Calu3 (cell line): ENCODE data around the gene RHO. TPM values are rescaled to one million over a fixed set of nuclear protein-coding genes. Genes with fewer than 3 reads are reported as not detected.

Experiments
- BruUV-seq: library from RNA; stranded (reverse); fragments of 400-500 nt; replicated peaks from 2 replicates; lab custom pipeline; 2021; lab: Mats Ljungman, UMichigan
- CTCF ChIA-PET: fragments of 300-600 bp; sonication (Branson Sonifier 250); formaldehyde crosslinking; loops from one replicate; lab custom pipeline; 2022; ENCODE audit warnings: antibody characterized with exemption; lab: Charles Lee
- DNase-seq: peaks from one replicate; pipeline ENCODE4 v3.0.0; 2022
- H3K27ac Mint-ChIP-seq: one replicate; pipeline ENCODE4 v1.8.0; 2022; ENCODE audit warnings: mixed read lengths; ENCODE audit not compliant: unreplicated experiment
- H3K27me3 Mint-ChIP-seq: one replicate; pipeline ENCODE4 v1.8.0; 2022; ENCODE audit warnings: mixed read lengths; ENCODE audit not compliant: unreplicated experiment
- H3K36me3 Mint-ChIP-seq: one replicate; pipeline ENCODE4 v1.8.0; 2022; ENCODE audit warnings: mild to moderate bottlenecking, moderate library complexity, mixed read lengths; ENCODE audit not compliant: insufficient read depth, unreplicated experiment
- H3K4me1 Mint-ChIP-seq: one replicate; pipeline ENCODE4 v1.8.0; 2022; ENCODE audit warnings: mild to moderate bottlenecking, low read depth, mixed read lengths; ENCODE audit not compliant: unreplicated experiment
- H3K4me3 Mint-ChIP-seq: one replicate; pipeline ENCODE4 v1.8.0; 2022; ENCODE audit warnings: mild to moderate bottlenecking, low read depth, moderate library complexity, mixed read lengths; ENCODE audit not compliant: unreplicated experiment
- H3K9me3 Mint-ChIP-seq: one replicate; pipeline ENCODE4 v1.8.0; 2022; ENCODE audit warnings: low read depth, mixed read lengths; ENCODE audit not compliant: unreplicated experiment
- intact Hi-C: fragments of 100-400 bp; cut with micrococcal nuclease; formaldehyde crosslinking; loops from one replicate; pipeline ENCODE4 v1.10.0; 2022; ENCODE audit not compliant: unreplicated experiment
- total RNA-seq: library from RNA; stranded (reverse); gene quantifications from 2 replicates; pipeline ENCODE4 v1.2.3, GENCODE V29; 2022
- TF ChIP-seq, protein P1 (sequence below): fragments of 200-600 bp; IDR thresholded peaks from one replicate; pipeline ENCODE4 v1.8.0; 2022; ENCODE audit warnings: antibody characterized with exemption; ENCODE audit not compliant: unreplicated experiment

Gene RHO
- total RNA-seq, 1 experiment from 2014 or later = not detected

DNA sequence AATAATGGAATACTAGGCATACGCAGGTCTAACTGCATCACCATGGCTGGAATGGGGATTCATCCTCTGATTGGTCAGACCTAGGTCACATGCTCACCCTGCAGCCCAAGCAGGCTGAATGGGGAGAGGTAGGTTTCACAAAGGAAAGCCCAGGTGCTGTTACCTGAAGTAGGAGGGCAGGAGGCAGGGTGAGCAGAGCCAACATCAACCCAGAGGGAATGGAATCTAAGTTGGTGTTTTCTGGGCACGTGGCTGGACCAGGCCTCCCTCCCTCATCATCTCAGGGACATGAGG lies 7.9 kb downstream of the RHO start:
- H3K36me3 Mint-ChIP-seq = no peaks in the 10 kb centered on the region
- peaks cover 31% of the 10 kb centered on the region for H3K27me3 Mint-ChIP-seq
- H3K4me1 Mint-ChIP-seq = no peaks in the 10 kb centered on the region
- no peaks in the 10 kb centered on the region for H3K9me3 Mint-ChIP-seq
- H3K4me3 Mint-ChIP-seq = no peak overlapping the region
- CTCF ChIA-PET = interaction anchor here (1.0 kb wide), 1 partner anchor 153 kb away, joined by 3 read pairs; no protein-coding TSS in a partner anchor
- DNase-seq = no peak
- intact Hi-C loops = no loop called here
- no TSS peak for BruUV-seq
- H3K27ac Mint-ChIP-seq = no peak overlapping the region
- TF ChIP-seq, protein P1, sequence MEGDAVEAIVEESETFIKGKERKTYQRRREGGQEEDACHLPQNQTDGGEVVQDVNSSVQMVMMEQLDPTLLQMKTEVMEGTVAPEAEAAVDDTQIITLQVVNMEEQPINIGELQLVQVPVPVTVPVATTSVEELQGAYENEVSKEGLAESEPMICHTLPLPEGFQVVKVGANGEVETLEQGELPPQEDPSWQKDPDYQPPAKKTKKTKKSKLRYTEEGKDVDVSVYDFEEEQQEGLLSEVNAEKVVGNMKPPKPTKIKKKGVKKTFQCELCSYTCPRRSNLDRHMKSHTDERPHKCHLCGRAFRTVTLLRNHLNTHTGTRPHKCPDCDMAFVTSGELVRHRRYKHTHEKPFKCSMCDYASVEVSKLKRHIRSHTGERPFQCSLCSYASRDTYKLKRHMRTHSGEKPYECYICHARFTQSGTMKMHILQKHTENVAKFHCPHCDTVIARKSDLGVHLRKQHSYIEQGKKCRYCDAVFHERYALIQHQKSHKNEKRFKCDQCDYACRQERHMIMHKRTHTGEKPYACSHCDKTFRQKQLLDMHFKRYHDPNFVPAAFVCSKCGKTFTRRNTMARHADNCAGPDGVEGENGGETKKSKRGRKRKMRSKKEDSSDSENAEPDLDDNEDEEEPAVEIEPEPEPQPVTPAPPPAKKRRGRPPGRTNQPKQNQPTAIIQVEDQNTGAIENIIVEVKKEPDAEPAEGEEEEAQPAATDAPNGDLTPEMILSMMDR = no peak

DNA sequence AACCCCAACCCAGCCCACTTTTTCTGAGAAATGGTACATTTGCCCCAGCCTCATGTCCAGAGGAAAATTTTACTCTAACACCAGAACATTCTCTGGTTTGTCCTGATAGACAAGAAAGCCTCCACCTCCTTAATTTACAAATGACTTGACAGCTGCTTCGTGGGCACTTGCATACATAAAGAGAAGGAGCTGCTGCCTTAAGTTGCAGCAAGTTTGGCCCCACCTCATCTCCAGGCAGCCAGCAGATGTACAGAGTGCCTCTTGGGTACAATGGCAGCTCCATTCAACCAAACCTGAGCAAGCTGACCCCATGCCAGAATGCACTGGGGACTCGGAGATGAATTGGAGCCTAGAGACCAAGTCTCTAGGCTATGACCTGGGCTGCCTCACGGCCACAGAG lies 8.4 kb downstream of the RHO start:
- H3K27ac Mint-ChIP-seq = no peak overlapping the region
- no TSS peak for BruUV-seq
- H3K9me3 Mint-ChIP-seq = no peaks in the 10 kb centered on the region
- DNase-seq = no peak
- H3K4me3 Mint-ChIP-seq = no peak overlapping the region
- TF ChIP-seq, protein P1 = no peak
- intact Hi-C loops = no loop called here
- H3K4me1 Mint-ChIP-seq = no peaks in the 10 kb centered on the region
- CTCF ChIA-PET = interaction anchor here (0.7 kb wide), 1 partner anchor 1003 kb away, joined by 3 read pairs; no protein-coding TSS in a partner anchor
- H3K36me3 Mint-ChIP-seq = no peaks in the 10 kb centered on the region
- H3K27me3 Mint-ChIP-seq = peaks cover 26% of the 10 kb centered on the region

- CTCF ChIA-PET = no interaction called here
- no peak overlapping the region for H3K27ac Mint-ChIP-seq
- TF ChIP-seq, protein P1 = no peak
- BruUV-seq = no TSS peak
- no peaks in the 10 kb centered on the region for H3K9me3 Mint-ChIP-seq
- no peaks in the 10 kb centered on the region for H3K4me1 Mint-ChIP-seq
- H3K4me3 Mint-ChIP-seq = no peak overlapping the region
- intact Hi-C loops = no loop called here
- no peak for DNase-seq
- no peaks in the 10 kb centered on the region for H3K36me3 Mint-ChIP-seq
- H3K27me3 Mint-ChIP-seq = peaks cover 31% of the 10 kb centered on the region
Observed at GRCh38 chr3:129539206-129539605, 10.8 kb downstream of the RHO start.

- H3K27me3 Mint-ChIP-seq = peaks cover 37% of the 10 kb centered on the region
- no peak overlapping the region for H3K27ac Mint-ChIP-seq
- no TSS peak for BruUV-seq
- no peaks in the 10 kb centered on the region for H3K36me3 Mint-ChIP-seq
- no peak for DNase-seq
- H3K4me1 Mint-ChIP-seq = no peaks in the 10 kb centered on the region
- no peaks in the 10 kb centered on the region for H3K9me3 Mint-ChIP-seq
- CTCF ChIA-PET = interaction anchor here (0.5 kb wide), 1 partner anchor 76 kb away, joined by 3 read pairs; no protein-coding TSS in a partner anchor
- H3K4me3 Mint-ChIP-seq = no peak overlapping the region
- TF ChIP-seq, protein P1 = no peak
- intact Hi-C loops = no loop called here
Observed at GRCh38 chr3:129540776-129541516, 12.5 kb downstream of the RHO start.
